Colonic mucosa (tissue), 4 donors: ENCODE measurements around the gene CCL19. TPM values are rescaled to one million over a fixed set of nuclear protein-coding genes. Genes with fewer than 3 reads are reported as not detected.

Source experiments
- DNase-seq: peaks from one replicate; pipeline ENCODE4 v3.0.0-alpha.2; 2020
- H3K27ac ChIP-seq: fragments of 200-600 bp; one replicate; pipeline ENCODE4 v1.8.0; 2021
- H3K27me3 ChIP-seq: fragments of 200-600 bp; one replicate; pipeline ENCODE4 v1.8.0; 2021
- H3K36me3 ChIP-seq: fragments of 200-600 bp; one replicate; pipeline ENCODE4 v1.8.0; 2021
- H3K4me1 ChIP-seq: fragments of 200-600 bp; one replicate; pipeline ENCODE4 v1.8.0; 2021; ENCODE audit warnings: mild to moderate bottlenecking
- H3K4me3 ChIP-seq: fragments of 200-600 bp; one replicate; pipeline ENCODE4 v1.8.0; 2021
- H3K9ac ChIP-seq, 2 donors: one replicate each; pipeline ENCODE4 v1.7.0; 2013; ENCODE audit warnings: control low read depth in 2 of 2, low read depth in 2 of 2, low read length in 2 of 2
- H3K9me3 ChIP-seq: fragments of 200-600 bp; one replicate; pipeline ENCODE4 v1.8.0; 2021
- intact Hi-C: fragments of 100-400 bp; cut with DNase I; formaldehyde crosslinking; loops from one replicate; pipeline ENCODE4 v1.14.1; 2022
- total RNA-seq, 2 donors: library from RNA; stranded (reverse); fragmentation: NEBNext Ultra II Directional in 1 of 2; extraction: Animal tissue kit (Norgen Biotek cat#: 25700) in 1 of 2; gene quantifications; one replicate each; pipeline ENCODE4 v1.2.1, GENCODE V29; 2021
- TF ChIP-seq, protein P1 (sequence below): fragments of 200-600 bp; IDR thresholded peaks from one replicate; pipeline ENCODE4 v1.8.0; 2022; ENCODE audit warnings: antibody characterized with exemption, mild to moderate bottlenecking
- donor health status: healthy.
- donor health status: DM: no; HTN: no; CAD: no.
- donor health status: DM: no; HTN: no; CAD: no.

The CCL19 gene
- total RNA-seq, 2 donors from 2014 or later = 2.2 to 5.0 TPM

DNA sequence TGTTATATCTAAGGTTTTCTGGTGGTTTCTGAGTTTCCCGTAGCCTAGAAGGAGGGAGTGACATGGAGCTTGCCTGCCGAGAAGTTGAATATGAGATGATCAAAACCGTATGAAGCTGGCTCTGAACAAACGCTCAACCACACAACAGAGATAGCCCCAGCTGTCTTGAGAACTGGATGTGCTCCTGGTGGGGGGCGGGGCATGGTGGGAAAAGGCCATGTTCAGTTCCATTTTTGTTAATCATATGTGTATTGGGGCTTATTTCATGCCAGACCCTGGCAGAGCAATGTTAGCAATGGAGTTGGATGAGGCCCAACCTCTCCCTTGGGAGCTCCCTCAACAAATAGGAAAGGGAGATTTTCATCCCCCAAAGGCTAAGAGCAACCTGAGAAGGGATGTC, 4.8 kb downstream of the CCL19 start:
- Histone ChIP-seq H3K27ac (no peak overlapping the region), H3K9me3 (no peaks in the 10 kb centered on the region), H3K36me3 (no peaks in the 10 kb centered on the region), H3K9ac (no peak overlapping the region), H3K4me1 (no peaks in the 10 kb centered on the region), H3K27me3 (no peaks in the 10 kb centered on the region), H3K4me3 (no peak overlapping the region)
- DNase-seq = no peak
- TF ChIP-seq, protein P1, sequence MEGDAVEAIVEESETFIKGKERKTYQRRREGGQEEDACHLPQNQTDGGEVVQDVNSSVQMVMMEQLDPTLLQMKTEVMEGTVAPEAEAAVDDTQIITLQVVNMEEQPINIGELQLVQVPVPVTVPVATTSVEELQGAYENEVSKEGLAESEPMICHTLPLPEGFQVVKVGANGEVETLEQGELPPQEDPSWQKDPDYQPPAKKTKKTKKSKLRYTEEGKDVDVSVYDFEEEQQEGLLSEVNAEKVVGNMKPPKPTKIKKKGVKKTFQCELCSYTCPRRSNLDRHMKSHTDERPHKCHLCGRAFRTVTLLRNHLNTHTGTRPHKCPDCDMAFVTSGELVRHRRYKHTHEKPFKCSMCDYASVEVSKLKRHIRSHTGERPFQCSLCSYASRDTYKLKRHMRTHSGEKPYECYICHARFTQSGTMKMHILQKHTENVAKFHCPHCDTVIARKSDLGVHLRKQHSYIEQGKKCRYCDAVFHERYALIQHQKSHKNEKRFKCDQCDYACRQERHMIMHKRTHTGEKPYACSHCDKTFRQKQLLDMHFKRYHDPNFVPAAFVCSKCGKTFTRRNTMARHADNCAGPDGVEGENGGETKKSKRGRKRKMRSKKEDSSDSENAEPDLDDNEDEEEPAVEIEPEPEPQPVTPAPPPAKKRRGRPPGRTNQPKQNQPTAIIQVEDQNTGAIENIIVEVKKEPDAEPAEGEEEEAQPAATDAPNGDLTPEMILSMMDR = no peak
- intact Hi-C loops = no loop called here

DNA sequence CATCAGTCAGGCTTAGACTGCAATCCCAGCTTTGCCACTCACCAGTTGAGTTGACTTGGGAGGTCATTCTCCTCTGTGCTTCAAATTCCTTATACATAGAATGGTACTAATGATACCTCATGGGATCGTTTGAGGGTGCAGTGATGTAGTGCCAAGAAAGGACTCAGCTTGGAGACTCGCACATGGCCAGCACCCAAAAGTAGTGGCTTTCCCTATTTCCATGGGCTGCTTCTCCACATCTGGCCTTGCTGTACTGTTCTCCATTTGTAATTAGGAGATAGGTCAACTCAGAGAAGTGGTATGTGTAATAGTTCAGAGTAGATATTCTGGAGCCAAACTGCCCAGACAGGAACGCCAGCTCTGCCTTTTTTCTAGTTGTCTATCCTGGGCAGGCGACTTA, 5.5 kb downstream of the CCL19 start:
- no peak overlapping the region for H3K27ac ChIP-seq
- intact Hi-C loops = no loop called here
- H3K9me3 ChIP-seq = no peaks in the 10 kb centered on the region
- no peak overlapping the region for H3K9ac ChIP-seq
- H3K27me3 ChIP-seq = no peaks in the 10 kb centered on the region
- no peak overlapping the region for H3K4me3 ChIP-seq
- no peaks in the 10 kb centered on the region for H3K4me1 ChIP-seq
- TF ChIP-seq, protein P1 = no peak
- H3K36me3 ChIP-seq = no peaks in the 10 kb centered on the region
- DNase-seq = no peak

DNA sequence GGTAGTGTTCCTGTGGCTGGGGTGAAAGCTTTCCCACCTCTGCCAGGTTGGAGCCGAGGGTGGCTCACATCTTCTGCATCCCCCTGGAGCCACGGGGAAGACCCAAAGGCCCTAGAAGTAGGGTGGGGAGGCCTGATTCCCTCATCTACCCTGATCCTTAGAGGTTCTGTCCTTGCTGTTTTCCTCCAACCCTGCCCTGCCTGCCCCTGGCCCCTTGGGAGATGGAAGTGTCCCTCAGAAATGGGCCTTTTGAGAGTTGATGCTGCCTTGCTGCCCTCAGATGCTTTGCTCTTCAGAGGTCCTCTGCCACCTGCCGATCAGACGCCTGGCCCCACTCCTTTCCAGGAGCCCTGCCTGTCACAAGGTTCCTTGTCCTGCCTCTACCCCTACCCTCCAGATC, 6.3 kb downstream of the CCL19 start:
- no peak overlapping the region for H3K27ac ChIP-seq
- no peak overlapping the region for H3K9ac ChIP-seq
- TF ChIP-seq, protein P1 = no peak
- intact Hi-C loops = no loop called here
- no peak for DNase-seq
- no peaks in the 10 kb centered on the region for H3K36me3 ChIP-seq
- no peaks in the 10 kb centered on the region for H3K4me1 ChIP-seq
- H3K4me3 ChIP-seq = no peak overlapping the region
- no peaks in the 10 kb centered on the region for H3K27me3 ChIP-seq
- H3K9me3 ChIP-seq = no peaks in the 10 kb centered on the region

DNA sequence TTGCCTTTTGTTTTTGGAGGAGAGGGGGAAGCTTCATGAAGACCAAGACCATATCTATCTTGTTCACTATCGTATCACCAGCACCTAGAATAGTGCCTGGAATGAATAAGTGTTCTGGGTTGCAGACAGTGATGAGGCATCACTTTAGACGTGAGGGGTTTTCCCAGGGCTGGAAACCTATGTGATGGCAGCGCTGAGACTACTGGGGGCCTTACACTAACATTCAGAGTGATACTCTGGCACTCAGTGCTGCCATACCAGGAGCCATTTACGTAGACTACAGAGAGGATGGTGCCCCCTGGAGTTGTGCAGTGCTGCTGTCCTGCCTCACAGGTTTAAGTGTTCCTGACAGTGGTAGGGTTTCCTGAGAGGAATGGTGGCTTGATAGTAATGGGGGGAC, 6.9 kb downstream of the CCL19 start:
- Histone ChIP-seq H3K36me3 (no peaks in the 10 kb centered on the region), H3K27me3 (no peaks in the 10 kb centered on the region), H3K27ac (no peak overlapping the region), H3K9me3 (no peaks in the 10 kb centered on the region), H3K9ac (no peak overlapping the region), H3K4me1 (no peaks in the 10 kb centered on the region), H3K4me3 (no peak overlapping the region)
- TF ChIP-seq, protein P1 = no peak
- intact Hi-C loops = no loop called here
- DNase-seq = no peak

DNA sequence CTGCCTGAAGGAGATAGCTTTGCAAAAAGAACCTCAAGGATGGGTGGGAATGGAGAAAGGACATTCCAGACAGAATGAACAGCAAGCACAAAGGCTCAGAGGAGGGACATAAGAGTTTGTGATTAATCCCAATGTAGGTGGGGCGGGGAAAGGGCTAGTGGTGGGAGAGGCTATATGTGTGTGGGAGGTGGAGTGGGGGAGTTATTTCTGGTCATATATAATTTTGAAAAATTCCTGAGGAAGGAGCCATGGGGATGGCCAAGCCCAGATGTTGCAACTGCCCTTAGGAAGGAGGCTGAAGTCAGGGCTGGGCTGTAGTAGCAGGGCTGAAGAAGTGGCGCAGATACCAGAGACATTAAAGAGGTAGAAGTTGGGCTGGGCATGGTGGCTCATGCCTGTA, 15.2 kb downstream of the CCL19 start:
- no peak overlapping the region for H3K4me3 ChIP-seq
- DNase-seq = no peak
- no peak overlapping the region for H3K9ac ChIP-seq
- H3K27me3 ChIP-seq = no peaks in the 10 kb centered on the region
- no peaks in the 10 kb centered on the region for H3K36me3 ChIP-seq
- H3K27ac ChIP-seq = no peak overlapping the region
- TF ChIP-seq, protein P1 = no peak
- no peaks in the 10 kb centered on the region for H3K9me3 ChIP-seq
- no peaks in the 10 kb centered on the region for H3K4me1 ChIP-seq
- intact Hi-C loops = no loop called here
